NCI-H226 (cell line): ENCODE measurements around the gene KLF13.

Experiments
- DNase-seq: peaks from one replicate; pipeline ENCODE4 v3.0.0-alpha.2; 2015

Gene KLF13

DNA sequence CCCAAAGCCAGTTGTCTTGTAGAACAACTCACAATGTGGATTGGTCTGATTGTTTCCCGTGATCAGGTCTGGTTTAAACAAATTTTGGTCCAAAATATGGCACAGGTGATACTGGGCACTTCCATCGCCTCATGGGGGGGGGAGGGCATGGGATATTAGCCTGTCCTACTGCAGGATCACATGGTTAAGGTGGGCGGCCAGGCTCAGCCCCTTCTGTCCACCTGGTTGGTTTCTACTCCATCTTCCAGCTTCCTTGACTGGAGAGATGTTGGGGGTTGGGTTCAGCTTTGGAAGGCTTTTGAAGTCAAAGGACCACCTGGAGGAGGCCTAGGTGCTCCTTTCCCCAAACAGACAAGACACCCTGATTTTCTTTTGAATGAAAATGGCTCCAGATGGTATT is 7.2 kb downstream of the KLF13 start:
- no peak for DNase-seq

DNA sequence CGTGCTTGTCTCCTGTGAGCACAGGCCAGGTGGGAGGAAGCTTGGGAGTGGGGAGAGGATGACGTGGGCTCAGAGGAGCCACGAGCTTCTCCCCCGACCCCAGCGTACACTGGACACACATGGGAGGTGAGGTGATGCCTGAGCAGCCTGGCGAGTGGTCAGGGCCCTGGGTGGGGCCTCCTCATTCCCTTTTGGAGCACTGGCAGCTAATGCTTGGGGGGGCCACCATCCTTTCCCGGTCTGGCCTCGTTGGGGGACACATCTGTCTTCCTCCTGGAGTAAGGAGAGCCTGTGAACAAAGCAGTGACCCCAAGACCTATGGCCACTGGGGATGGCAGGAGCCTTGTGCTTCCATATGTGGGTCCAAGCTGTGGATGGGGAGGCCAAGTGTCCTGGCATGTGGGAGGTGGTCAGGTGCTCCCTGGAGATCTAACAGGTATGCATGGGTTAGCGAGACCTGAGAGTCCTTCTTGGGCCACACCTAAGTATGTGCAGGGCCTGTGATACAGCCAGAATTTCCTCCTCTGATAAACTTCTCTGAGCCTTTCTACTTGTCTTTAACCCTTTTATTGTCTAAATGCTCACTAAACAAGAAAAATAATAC is 9.5 kb downstream of the KLF13 start:
- DNase-seq, result no peak

DNA sequence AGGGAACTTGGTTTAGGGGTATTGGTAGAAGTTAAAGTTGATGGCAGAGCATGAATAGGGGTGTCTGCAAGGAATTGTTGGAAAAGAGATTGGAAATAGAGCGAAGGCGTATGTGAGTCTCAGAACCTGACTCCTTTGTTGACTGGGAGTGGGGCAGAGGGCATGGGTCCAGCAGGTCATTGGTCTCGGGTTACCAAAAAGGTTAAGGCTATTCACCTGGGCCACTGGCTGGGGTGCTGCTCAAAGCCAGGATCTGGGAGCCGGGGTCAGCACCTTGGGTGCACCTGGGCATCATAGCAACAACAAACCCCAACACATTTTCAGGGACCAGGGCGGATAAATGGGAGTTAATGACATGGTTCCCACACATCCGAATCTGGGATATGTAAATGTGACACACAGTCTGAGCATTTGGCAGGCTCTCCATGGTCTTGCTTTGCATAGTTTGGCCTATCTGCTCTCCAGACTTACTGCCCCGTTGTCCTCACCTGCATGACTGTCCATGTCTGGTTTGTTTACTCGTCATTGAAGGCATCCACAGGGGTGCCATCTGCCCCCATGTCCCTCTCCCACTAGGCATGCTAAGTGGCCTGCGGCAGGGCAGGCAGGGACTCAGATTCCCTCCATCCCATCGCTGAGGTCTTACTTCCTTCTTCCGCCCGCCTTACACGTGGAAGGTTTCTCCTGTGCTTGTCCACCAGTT is 10.1 kb downstream of the KLF13 start:
- no peak for DNase-seq

DNA sequence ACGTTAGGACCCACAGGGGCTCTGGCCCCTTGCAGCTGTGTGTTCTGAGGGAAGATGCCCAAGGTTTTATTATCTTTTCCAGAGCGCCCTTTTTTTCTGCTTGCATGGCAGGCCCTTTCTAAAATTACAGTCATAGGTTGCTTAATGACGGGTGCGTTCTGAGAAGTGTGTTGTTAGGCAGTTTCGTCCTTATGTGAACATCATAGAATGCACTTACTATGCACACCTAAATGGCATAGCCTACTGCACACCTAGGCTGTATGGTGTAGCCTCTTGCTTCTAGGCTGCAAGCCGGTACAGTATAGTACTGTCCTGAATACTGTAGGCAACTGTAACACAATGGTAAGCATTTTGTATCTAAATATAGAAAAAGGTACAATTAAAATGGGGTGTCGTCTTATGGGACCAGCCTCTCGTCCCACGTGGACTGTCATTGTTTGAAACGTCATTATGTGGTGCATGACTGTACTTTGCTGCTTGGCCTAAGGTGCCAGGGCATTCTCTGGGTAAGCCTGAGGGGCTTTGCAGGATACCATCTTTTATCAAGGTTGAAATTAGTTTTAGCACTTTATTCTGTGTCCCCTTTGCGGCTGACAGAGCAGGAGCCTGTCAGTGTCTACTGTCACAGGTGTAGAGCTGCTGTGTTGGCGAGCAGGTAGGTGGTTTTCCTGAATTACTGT is 10.9 kb downstream of the KLF13 start:
- no peak for DNase-seq

DNA sequence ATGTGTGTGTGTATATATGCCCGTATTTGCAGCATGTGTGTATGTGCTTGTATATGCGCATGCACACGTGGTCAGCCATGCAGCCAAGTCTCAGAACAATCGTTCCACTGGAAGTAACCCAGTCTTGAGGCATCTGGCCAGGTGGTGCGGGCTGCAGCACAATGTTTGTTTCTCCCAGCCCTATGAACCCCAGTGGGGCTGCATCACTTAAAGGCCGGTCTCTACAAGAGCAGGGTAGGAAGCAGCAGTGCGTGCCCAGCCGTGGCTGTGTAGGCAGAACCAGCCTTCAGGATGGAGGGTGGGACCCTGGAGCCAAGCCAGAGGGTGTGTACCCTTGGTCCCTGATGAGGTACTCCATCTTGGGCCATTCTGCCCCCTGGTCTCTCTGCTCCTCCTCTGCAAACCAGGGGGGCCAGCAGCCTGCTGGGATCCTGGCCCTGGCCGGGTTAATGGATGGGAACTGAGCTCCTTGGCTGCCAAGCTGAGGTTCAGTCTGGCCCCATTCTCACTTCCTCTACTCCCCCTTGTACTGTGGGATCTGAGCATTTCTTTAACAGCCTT is 11.8 kb downstream of the KLF13 start:
- DNase-seq, result no peak

DNA sequence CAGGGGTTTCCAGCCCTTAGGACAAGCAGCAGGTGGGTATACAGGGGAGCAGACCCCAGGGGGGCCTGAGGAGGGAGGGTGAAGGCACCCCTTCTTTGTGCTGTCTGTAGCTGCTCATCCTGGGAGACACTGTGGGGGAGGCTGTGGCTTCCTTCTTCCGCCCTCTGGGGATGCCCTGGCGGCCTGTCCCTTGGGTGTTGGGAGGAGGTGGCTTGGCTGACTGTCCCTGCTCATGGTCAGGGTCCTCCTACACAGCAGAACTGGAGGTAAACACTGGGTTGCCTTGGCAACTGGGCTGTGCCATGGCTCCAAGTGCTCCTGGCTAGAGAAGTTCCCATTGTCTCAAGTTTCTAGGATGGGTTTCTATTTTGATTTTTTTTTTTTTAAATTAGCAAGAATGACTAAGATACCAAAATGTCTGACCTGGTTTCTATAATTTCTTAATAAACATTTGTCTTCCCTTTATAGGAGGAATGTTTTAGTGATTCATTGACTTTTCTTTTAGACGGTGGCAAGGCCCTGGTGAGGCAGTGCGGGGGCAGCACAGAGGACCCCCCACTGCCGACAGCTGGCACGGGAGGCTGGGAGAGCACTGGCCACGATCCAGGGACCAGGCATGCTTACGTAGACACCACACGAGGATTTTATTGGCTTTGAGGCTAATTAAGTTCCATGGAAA is 12.4 kb downstream of the KLF13 start:
- no peak for DNase-seq

DNA sequence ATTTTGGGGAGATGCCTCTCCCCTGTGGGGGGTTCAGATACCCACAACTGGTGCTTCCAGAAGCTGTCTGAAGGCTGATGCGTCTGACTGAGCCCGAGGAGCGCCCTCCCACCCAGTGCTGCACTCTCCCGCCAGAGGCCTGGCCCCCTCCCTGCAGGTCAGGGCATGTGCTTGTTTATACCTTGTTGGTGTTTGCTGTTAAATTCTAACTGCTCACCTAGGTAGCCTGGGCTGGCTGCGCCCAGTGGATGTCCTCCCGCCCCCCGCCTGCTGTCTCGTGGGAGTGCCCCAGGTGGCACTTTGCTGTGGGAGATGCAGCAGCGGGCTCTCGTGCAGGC is 12.9 kb downstream of the KLF13 start:
- no peak for DNase-seq

DNA sequence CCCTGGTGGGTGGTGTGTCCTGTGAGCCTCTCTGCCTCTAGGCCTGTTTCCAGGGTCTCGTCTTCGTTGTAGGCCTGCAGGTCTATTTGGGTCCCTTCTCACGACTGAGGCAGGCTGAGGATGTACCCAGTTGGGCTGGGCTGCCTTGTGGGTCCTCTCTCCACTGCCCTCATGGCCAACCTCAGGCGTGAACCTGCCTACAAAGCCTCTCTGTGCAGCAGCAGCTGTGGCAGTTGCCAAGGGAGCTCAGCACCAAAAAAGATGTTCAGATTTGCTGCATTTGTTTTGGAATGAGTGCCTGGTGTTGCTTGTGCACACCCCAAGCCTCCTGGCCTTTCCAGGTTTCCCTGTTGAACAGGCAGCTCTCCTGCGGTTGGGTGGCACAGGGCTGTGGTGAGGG is 13.4 kb downstream of the KLF13 start:
- no peak for DNase-seq

DNA sequence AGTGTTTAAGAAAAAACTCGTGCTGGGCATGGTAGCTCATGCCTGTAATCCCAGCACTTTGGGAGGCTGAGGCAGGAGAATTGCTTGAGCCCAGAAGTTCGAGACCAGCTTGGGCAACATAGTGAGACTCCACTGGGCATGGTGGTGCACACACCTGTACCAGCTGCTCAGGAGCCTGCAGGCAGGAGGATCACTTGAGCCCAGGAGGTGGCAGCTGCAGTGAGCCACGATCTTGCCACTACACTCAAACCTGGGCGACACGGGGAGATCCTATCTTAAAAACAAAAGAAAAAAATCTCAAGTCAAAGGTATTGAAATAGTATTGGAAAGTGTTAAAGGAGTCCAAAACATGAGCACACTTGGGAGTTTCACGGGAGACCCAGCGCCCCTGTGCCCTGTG is 14.0 kb downstream of the KLF13 start:
- no peak for DNase-seq

DNA sequence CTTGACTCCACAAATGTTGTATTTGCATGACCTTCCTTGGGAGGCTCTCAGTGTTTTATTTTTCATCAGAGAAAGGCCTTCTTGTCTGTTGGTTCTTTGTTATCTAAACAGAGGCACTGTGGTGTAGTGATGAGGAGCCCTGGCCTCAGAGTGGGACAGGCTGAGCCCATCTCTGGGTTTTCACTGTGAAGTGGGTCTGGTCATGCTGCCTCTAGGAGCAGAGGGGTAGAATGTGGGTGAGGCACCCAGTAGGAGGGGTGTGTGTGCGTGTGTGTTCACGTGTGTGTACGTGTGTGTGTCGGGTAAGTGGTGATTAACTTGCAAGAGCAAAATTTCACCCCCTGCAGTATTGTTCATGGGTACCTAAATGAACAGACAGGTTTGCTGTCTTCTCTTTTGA is 14.4 kb downstream of the KLF13 start:
- no peak for DNase-seq

DNA sequence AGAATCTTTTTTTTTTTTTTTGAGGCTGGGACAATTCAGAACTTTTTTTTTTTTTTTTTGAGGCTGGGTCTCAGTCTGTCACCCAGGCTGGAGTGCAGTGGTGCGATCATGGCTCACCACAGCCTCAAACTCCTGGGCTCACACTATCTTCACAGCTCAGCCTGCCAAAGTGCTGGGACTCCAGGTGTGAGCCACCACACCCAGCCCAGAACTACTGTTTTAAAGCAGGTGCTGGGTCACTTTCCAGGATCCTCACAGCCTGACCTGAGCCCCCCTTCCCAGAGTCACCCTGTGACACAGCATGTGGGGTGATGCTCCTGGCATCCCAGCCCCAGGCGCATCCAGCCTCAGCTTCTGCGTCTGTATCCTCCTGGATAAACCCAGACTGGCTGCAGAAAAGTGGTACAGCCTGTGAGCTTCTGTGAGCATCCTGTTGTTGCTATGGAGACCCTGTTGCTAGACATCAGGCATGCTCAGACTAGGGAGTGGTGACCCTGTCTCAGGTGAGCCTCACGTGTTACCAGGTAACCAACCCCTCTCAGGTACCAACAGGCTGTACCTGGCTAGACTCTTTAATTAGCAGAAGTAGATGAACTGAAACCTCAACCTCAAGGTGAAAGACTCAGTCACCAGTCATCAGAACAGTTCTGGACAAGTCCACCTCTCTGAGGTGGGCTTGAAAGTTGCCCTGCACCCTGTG is 15.0 kb downstream of the KLF13 start:
- DNase-seq, result no peak

DNA sequence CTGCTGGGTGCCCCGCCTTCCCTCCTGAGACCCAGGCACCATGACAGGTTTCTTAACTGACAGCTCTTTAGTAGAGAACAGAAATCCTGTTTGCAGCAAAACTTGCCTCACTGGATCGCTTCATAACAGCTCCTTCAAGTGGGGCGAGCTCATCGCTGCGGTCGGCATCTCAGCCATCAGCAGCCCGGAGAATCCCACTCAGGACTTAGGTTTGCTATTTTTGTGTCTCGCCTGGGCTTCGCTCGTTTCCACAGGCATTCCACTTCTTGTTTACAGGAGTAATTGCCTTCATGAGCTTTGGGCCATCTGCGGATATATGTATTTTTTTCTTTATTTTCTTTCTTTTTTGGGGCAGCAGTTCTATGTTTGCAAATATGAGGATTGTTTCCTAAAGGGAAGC is 15.7 kb downstream of the KLF13 start:
- DNase-seq, result no peak

DNA sequence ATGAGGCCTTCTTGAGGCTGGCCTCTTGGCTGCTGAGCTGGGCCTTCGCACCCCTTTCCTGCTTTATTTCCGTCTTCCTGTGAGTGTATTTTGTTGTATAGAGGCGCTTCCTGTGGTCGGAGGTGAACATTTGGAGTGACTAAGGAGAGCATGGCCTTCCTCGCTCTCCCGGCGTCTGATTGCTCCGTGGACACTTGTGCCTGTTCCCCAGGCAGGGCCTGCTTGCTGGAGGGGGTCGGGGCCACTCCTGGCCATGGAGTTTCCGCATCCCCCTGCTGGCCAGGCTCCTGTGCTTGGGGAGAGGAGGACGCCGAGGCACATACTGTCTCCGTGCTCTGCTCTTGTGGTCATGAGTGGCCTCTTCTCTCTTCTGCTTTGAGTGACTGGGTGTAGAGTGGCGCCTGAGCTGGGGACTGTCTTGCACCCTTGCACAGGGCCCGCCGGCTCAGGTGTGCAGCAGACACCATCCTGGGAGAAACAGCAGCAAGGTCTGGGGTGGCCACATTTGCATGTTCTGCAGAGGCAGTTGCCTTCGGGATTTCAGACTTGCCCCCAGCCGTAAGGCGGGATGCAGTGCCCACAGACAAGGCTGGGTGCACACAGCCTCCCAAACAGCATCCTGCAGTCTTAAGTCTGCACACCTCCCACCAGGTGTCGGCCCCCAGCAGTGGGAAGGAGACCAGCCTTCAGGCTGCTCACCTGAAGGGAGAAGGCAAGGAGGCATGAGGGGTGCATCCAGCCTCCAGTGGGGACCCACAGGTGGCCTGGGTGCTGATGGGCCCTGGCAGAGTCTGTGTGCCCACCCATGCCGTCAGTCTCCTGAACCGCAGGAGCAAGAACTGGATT is 16.4 kb downstream of the KLF13 start:
- no peak for DNase-seq

DNA sequence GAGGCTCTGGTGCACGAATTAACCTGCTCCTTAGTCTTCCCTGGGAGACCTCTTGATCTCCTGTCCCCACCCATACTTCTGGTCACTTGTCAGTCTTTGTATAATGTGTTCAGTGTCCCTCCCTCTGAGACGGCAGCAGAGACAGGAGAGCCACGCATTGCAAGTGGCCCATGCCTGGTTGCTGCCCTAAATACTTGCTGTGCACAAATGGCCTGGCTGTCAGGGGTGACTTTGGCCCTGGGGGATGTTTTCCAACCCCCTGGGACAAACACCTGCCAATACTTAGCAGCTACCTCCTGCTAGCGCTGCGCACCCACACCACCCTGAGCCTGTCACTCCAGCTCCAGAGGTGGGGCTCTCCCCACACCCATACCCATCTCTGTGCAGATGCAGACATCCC is 17.2 kb downstream of the KLF13 start:
- no peak for DNase-seq

DNA sequence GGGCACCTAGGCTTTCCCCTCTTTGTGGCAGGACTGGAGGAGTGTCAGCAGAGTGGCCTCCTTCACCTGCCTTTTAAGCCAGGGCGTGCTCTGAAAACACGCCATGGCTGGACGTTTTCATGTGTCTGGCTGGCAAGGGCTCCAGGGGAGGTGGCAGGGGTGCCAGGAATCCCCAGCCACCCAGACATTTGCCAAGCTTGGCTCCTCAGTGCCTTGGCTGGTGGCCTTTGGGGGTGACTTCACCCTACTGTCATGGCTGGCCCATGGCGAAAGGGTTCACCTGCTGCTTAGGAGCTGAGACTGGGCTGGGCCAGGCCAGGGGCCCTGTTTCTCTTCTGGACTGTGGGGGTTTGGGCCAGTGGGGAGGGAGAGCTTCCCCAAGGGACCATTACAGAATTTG is 17.6 kb downstream of the KLF13 start:
- DNase-seq, result no peak

DNA sequence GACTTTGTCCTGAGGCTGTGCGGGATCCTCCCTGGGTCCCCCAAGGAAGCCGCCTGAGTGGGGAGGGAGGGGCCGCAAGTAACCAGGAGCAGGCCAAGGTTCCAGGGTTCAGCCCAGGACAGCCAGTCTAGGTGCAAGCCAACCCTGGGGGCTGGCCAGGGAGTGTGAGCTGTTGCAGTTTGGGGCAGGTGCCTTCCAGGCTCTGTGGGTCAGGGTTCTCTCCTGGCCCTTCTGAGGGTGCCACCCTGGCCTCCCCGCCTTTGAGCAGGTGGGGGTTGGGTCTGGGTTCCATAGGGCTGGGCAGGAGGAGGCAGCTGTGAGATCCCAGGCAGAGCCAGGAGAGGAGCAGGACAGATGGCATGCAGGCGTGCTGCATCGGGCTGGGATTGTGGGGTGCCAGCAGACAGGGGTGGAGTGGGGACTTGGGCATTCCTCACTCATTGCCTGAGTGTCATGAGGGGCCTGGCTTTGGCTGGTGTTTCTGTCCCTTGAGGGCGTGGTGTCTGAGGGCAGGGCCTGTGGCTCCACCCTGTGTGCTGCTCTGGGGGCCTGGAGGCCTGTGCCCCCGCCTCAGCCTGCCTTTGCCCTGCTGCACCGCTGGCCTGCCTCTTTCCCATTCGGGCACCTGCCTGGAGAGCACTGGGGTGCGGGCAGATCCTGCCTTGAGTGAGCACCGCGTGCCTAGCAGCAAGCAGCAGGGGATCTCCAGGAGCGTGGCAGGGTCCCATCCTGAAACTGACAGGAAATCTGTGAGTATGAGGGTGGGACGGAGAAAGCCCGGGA is 18.4 kb downstream of the KLF13 start:
- no peak for DNase-seq

DNA sequence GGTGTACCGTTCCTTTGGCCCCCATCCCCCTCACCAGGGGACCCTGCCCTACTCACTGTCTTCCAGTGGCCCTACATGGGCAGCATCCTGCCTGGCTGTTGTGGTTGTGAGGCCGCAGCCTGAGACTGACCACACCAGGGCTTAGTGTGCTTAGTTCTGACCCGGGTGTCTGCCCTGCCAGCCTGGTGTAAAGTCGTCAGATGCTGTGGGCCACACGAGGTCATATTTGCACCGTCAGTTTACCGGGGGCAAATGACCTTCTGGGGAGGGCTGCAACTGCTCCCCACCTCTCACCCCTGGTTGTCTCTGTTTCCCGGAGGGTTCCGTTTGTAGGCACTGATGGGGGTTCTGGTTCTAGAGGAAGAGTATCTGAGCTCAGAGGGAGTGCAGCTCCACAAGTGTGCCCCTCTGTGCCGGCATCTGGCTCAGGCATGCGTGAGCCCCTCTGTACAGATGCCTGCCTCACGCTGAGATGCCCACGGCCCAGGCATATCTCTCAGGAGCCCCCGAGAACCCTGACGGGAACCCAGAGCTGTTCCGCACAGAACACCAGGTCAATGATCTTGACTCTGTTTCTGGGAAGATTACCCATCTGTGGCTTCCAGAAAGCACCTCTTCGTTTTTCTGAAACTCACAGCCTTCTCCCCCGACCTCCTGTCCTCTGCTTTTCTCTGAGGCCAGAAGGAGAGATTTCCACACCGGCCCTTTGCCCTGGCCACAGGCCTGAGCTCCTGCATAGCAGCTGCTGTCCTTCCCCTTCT is 19.2 kb downstream of the KLF13 start:
- no peak for DNase-seq

DNA sequence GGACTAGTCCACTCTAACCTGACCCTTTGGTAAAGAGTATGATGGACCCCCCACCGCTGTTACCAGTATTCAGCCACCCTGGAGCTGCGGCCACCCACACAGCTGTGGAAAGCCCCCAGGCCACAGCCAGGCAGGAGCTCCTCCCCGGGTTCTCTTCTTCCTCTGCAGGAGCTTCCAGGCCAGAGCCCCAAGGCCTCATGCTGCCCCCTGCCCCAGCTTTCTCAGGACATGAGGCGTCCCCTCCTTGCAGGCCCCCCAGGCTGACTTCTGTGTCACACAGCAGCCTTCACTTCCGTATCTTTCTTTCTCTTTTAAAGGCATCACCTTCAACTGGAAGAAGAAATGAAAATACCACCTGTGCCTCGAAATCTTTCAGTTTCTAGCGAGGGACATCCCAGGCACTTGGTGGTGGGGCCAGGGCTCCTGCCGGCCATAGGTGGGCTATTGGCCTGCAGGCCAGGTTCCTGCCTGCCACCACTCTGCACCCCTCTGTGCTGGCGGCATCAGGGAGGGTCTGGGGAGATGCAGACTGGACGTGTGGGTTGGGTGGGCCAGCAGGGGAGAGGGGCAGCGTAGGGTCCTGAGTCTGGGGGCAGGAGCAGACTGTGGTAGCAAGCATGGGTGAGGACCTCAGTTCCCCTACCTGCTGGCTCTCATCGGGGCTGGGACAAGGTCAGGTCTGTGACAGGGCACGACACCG is 19.9 kb downstream of the KLF13 start:
- DNase-seq, result no peak

DNA sequence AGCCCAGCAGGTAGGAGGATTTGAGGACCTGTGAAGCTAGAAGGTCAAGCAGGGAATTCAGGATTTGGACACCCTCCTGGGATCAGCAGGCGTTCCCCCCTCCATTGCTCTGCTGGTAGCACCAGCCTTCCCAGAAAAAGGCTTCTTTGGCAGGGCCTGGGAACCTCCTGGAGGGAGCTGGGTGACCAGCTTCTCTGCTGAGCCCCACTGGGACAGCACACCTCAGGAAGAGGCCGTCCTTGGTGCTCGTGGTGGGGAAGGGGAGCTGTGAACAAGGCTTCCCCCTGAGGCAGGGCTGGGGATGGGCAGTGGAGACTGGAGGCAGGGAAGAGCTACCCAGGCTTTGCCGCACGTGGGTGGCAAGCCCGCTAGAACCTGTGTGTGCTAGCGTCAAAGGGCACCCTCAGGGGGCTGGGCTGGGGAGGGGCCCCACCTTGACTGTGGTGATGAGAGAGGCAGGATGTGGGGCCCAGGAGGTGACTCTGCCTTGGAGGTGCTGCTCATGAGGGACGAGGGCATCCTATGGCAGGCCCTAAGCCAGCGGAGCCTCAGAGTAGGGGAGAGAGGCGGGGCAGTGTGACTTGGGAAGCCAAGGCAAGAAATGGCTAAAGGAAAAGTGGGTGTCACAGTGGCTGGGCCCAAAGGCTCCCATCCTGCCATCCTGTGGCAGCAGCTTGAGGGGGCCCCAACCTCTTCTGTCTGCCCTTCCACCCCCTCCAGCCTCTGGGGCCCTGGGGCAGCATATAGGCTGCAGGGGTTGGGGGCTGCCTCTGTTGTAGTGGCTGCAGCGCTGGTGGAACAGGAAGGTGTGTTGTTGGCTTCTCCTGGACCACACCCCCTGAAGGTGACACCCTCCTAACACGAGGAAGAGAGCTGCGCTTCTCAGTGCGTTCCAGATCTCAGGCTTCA is 20.7 kb downstream of the KLF13 start:
- no peak for DNase-seq
